ENCODE data around the gene CDCA8.

GRCh38 chr1:37723072-37723389, 30.7 kb downstream of the CDCA8 start:
- TF ChIP-seq CTCF (IDR thresholded peaks at IDR 0.05; ENCODE audit: low read length) (no peak), EZH2 (IDR thresholded peaks at IDR 0.05; ENCODE audit: borderline replicate concordance, low read length) (no peak)

All from OCI-LY1 (cell line).